Uterus (tissue), 2 donors: ENCODE results near the gene RAB26.

Experiments
- POLR2A ChIP-seq, 2 donors: fragments of 450-650 bp; IDR thresholded peaks; one replicate each; pipeline ENCODE4 v1.6.1; 2016; ENCODE audit warnings: antibody characterized with exemption in 2 of 2, mild to moderate bottlenecking in 1 of 2, moderate library complexity in 1 of 2
- TF ChIP-seq, protein P1 (sequence below), 4 experiments: fragments of 200-600 bp in 2 of 4; fragments of 450-650 bp in 2 of 4; sonication (generic) in 2 of 4; IDR thresholded peaks; one replicate each; pipeline ENCODE4 v1.5.1; 2016 to 2019; ENCODE audit warnings: antibody characterized with exemption in 4 of 4, mild to moderate bottlenecking in 2 of 4, moderate library complexity in 1 of 4

DNA sequence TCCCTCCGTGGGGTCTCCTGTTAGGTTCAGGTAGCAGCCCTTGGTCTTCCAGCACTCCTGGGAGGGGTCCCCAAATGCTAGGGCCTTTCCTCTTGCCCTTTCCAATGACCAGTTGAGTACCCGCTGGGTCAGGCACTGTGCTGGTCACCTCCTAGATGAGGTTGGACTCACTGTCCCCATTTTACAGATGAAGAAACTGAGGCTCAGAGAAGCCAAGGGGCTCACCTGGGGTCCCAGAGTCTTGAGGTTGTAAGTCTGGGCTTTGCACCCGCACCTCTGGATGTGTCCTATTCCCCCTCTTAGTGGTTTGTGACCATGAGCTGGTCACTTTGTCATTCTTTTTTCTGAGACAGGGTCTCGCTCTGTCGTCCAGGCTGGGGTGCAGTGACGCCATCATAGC, 49.3 kb downstream of the RAB26 start:
- TF ChIP-seq, protein P1, sequence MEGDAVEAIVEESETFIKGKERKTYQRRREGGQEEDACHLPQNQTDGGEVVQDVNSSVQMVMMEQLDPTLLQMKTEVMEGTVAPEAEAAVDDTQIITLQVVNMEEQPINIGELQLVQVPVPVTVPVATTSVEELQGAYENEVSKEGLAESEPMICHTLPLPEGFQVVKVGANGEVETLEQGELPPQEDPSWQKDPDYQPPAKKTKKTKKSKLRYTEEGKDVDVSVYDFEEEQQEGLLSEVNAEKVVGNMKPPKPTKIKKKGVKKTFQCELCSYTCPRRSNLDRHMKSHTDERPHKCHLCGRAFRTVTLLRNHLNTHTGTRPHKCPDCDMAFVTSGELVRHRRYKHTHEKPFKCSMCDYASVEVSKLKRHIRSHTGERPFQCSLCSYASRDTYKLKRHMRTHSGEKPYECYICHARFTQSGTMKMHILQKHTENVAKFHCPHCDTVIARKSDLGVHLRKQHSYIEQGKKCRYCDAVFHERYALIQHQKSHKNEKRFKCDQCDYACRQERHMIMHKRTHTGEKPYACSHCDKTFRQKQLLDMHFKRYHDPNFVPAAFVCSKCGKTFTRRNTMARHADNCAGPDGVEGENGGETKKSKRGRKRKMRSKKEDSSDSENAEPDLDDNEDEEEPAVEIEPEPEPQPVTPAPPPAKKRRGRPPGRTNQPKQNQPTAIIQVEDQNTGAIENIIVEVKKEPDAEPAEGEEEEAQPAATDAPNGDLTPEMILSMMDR (IDR thresholded peaks at IDR 0.05), result no peak
- TF ChIP-seq POLR2A (IDR thresholded peaks at IDR 0.05), result no peak
